PC-3 (cell line): Measurements from ENCODE around the gene TGM2.

Source experiments
- EZH2 ChIP-seq: fragments of 300-600 bp; sonication (generic); IDR thresholded peaks from one replicate; pipeline ENCODE4 v1.6.1; 2017; ENCODE audit warnings: antibody characterized with exemption, mild to moderate bottlenecking, low read length; ENCODE audit not compliant: unreplicated experiment
- TF ChIP-seq, protein P1 (sequence below): fragments of 300-600 bp; sonication (generic); conservative IDR thresholded peaks from 2 replicates; pipeline ENCODE4 v1.5.1; 2017; ENCODE audit warnings: antibody characterized with exemption, low read depth, mild to moderate bottlenecking, low read length

DNA sequence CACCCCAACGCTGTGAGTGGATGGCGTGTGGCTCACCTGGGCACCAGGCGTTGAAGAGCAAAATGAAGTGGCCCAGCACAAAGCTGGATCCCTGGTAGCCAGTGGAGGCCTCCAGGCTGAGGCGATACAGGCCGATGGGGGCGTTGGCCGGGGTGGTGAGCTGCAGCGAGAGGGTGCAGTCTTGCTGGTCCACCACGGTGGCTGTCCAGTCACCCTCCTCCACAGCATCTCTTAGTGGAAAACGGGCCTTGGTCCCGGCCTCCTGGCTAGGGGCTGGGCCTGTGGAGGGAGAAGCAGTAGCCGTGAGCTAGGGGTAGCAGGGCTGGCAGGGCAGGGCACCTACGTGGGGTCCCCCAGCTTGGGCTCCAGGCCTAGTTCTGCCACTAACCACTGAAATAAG, 9.3 kb downstream of the TGM2 start:
- TF ChIP-seq EZH2 = no peak
- TF ChIP-seq, protein P1, sequence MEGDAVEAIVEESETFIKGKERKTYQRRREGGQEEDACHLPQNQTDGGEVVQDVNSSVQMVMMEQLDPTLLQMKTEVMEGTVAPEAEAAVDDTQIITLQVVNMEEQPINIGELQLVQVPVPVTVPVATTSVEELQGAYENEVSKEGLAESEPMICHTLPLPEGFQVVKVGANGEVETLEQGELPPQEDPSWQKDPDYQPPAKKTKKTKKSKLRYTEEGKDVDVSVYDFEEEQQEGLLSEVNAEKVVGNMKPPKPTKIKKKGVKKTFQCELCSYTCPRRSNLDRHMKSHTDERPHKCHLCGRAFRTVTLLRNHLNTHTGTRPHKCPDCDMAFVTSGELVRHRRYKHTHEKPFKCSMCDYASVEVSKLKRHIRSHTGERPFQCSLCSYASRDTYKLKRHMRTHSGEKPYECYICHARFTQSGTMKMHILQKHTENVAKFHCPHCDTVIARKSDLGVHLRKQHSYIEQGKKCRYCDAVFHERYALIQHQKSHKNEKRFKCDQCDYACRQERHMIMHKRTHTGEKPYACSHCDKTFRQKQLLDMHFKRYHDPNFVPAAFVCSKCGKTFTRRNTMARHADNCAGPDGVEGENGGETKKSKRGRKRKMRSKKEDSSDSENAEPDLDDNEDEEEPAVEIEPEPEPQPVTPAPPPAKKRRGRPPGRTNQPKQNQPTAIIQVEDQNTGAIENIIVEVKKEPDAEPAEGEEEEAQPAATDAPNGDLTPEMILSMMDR = no peak
